ENCODE data around the gene CORO7. TPM values are rescaled to one million over a fixed set of nuclear protein-coding genes. Genes with fewer than 3 reads are reported as not detected.

CORO7 gene
- total RNA-seq, 1 experiment from 2014 or later = 18.9 TPM

DNA sequence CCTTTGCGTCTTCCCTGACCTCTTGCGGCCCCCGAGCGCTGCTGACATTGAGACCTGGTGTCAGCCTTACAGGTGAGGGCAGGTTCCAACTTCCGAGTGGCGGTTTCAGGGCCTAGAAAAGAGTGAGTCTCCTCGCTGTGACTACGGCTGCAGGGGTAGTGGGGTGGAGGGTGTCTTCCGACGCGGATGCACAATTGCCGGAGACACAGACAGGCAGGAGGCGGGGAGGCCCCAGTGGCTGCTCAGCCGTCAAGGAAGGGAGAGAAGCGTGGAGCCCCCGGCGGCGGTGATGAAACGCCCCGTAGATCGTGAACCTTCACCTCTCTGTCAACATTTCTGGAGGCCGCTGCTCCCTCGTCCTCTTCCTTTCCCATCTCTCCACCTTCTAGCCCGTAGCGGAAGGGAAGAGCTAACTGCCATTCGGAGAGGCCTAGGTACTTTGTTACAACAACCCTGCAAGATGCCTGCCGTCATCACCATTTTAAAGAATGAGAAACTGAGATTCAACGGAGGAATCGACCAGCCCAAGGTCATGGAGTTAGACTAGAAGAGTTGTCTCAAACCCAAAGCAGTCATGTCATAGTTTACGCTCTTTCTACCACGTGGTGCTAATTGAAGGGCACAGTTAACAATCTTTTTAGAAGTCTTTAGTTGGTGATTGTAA lies 9.8 kb upstream of the CORO7 start:
- no peak for DNase-seq (ENCODE audit: low read depth)

- DNase-seq (ENCODE audit: low read depth) = peak; percentile 92
Measured at GRCh38 chr16:4425378-4426020, 9.1 kb upstream of the CORO7 start, which contains the start of gene DNAJA3. Gene DNAJA3 (plus strand): TSS chr16:4425868. CDS start chr16:4425882, 14 bp downstream.

GRCh38 chr16:4420505-4421105 lies 4.2 kb upstream of the CORO7 start:
- no peak for DNase-seq (ENCODE audit: low read depth)

- DNase-seq (ENCODE audit: low read depth) = no peak
Measured at GRCh38 chr16:4419402-4419959, 3.1 kb upstream of the CORO7 start.

GRCh38 chr16:4415538-4416199 lies 727 bp downstream of the CORO7 start:
- DNase-seq (ENCODE audit: low read depth) = no peak

- no peak for DNase-seq (ENCODE audit: low read depth)
Measured at GRCh38 chr16:4414187-4414917, 2.0 kb downstream of the CORO7 start.

- DNase-seq (ENCODE audit: low read depth) = no peak
Measured at GRCh38 chr16:4412854-4413253, 3.5 kb downstream of the CORO7 start.

- no peak for DNase-seq (ENCODE audit: low read depth)
Measured at GRCh38 chr16:4412159-4412558, 4.2 kb downstream of the CORO7 start.

DNA sequence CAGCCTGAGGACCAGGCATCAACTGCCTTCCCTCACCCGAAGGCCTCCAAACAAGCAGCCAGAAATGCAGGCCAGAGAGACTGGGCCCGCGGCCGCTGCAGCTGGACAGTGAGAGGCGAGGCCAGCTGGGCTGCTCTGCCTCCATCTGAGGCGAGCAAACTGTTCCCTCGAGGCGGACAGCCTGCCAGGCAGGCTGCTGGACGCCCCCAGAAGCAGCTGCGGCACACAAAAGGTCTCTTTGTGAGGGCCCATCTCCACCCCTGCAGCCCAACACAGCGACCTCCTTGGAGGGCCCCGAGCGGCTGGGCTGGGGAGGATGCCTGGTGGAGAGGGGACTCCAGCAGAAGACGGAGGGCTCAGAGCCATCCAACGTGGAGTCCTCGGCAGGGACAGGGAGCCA lies 4.7 kb downstream of the CORO7 start:
- peak; percentile 31 for DNase-seq (ENCODE audit: low read depth)

DNA sequence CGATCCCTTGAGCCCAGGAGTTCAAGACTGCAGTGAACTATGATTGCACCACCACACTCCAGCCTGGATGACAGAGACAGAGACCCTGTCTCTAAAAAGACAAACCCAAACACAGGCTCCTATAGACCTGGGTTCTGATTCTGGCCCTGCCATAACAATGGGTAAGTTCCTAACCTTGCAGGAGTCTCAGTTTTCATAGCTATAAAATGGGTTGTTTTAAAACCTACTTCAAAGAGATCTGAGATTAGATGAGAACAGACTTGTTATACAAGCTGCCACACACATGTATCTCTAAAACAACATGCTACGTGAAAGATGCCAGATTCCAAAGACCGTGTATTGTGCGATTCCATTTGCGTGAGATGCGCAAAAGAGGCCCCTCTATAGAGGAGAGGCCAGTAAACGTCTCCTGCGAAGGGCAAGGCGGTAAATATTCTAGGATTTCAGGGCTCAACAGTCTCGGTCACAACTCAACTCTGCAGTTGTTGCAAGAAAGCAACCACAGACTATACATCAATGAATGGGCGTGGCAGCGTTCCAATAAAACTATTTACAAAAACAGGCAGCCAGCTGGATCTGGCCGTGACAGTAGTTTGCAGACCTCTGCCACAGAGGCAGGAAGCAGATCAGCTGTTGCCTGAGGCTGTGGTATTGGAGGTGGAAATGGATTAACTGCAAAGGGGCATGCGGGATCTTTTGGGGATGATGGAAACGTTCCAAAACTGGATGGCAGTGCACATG lies 5.9 kb downstream of the CORO7 start:
- DNase-seq (ENCODE audit: low read depth) = peak; percentile 94

DNA sequence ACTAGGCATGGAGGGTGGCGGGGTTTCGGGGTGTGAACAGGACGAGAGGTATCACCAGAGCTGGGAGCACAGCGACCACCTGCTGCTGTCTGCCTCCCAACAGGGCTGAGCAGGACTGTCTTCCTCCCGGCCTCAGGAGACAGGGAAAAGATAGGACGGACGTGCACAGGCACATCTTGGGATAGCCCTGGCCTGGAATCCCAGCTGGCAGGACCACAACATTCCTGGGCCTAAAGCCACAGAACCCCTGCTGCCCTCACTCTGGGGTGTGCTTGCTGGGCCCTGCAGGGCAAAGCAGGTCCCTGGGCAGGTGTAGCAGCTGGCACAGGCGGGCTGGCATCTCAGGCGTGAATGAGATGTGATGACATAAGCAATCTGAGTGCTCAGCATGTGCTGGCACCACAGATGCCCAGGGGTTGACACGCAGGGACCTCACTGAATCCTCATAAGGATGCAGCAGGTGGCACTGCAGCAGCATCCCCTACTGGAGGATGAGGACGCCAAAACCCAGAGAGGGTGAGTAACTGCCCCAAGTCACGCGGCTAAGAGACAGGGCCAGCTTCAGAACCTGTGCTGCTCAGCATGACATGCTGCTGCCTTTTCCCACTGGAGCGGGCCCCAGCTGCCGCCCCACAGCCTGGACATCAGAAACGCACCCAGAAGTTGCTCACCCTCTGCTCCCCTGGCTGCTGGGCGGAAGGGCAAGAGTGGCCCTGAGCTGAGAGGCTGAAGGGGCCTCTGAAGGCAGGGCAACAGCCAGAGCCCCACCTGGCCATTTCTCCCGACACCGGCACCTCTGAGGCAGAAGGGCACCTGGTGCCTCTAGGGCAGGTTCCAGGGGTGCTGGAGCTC lies 7.1 kb downstream of the CORO7 start:
- no peak for DNase-seq (ENCODE audit: low read depth)

DNA sequence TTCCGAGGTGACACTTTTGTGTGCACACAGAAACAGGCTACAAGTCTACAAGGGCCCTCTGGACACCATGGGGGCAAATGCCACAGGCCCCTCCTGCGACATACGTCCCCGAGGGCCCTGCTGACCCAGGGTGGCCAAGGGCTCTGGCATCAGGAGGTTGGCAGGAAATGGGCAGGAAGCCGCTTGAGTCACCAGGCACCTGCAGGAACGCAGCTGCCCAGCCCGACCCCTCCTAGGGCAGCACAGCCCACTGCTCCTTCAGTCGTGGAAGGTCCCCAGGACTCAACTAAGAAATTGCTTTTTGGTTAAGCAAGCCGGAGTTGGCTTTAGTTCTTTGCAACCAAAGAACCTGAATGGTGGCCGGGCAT lies 8.1 kb downstream of the CORO7 start:
- no peak for DNase-seq (ENCODE audit: low read depth)

- DNase-seq (ENCODE audit: low read depth) = peak; percentile 62
Measured at GRCh38 chr16:4407543-4408322, 8.7 kb downstream of the CORO7 start.

- DNase-seq (ENCODE audit: low read depth) = no peak
Measured at GRCh38 chr16:4404967-4405696, 11.3 kb downstream of the CORO7 start.

GRCh38 chr16:4404247-4404966 lies 12.0 kb downstream of the CORO7 start:
- DNase-seq (ENCODE audit: low read depth) = no peak

DNA sequence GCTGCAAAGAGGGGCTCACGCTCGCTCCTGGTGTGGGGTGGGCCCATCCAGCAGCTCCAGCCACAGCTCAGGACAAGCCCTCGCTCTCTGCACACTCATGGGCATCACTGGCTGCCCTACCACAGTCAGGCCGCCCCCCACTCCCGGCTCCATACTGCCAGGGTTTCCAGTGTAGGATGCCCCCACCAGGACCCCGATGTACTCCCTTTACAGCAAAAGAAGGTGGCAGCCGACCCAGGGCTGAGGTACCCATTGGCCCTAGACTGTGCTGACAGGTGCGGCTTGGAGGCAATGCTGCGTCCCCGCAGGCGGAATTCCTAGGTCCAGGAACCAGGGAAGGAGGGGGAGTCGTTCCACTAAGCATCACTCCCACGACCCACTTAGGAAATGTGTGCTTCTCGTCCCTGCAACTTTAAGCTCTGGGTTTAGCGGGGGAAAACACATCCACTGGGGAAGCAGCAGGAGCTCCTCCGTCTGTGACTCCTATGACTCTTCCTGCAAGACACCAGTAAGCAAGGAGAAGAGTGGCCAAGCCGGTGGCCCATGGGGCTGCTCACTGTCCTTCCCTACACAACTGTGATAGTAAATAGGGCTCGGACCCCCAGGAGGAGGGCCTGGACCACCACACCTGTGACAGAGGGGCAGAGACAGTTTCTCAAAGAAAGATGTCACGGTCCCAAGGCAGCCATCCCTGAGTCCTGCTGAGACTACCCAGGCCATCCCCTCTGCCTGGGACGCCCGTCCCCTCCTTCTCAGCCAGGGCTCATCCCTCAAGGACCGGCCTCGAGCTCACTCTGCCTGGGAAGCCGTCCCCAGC lies 13.1 kb downstream of the CORO7 start:
- DNase-seq (ENCODE audit: low read depth) = no peak
